ENCODE measurements around the gene KCND2. TPM values are rescaled to one million over a fixed set of nuclear protein-coding genes. Genes with fewer than 3 reads are reported as not detected.

The KCND2 gene
- total and polyA plus RNA-seq, 2 of the 4 experiments (the other 2 are of a cell fraction) = under 0.01 TPM; not detected in 1

DNA sequence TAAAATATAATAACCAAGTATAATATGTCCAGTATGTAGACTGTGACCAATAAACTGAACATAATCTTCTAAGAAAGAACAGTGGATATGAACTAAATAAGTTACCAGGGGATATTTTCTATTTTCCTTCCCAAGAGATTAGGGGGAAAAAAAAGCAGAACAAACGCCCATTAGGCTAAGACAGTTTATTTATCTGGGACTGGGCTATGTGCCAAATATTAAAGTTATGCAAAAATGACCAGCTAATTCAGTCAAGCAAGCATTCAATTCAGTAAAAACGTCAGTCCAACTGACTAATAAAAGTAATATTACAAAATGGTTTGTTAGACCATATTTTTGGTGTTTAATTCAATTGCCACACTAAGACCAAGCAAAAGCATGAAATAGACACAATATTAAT is 462.8 kb downstream of the KCND2 start:
- no peaks in the 10 kb centered on the region for H3K79me1 ChIP-seq (ENCODE audit: low read depth in 1 of 2, low read length in 2 of 2)
- no peak overlapping the region for H3K9ac ChIP-seq (ENCODE audit: low read depth, low read length)
- no peak overlapping the region for H2BK5ac ChIP-seq (ENCODE audit: low read depth, low read length, poor library complexity, severe bottlenecking)
- no peak overlapping the region for H2BK120ac ChIP-seq (ENCODE audit: low read depth, low read length)
- no peak overlapping the region for H3K56ac ChIP-seq (ENCODE audit: extremely low read depth, insufficient read depth, low read length)
- no peak overlapping the region for H2AFZ ChIP-seq (replicated peaks; ENCODE audit: low read length, poor library complexity)
- H3K4me2 ChIP-seq (ENCODE audit: low read depth, low read length) = no peak overlapping the region; the same call in 1 of the 2 replicates
- no peak overlapping the region for H2AK9ac ChIP-seq (replicated peaks; ENCODE audit: low read depth, low read length, poor library complexity)
- ChIA-PET POLR2A (ENCODE audit: unreplicated experiment) (no interaction called here), CTCF (no interaction called here)
- H3K4me1 ChIP-seq (ENCODE audit: control insufficient read depth, insufficient read depth, low read length) = peaks cover 2% of the 10 kb centered on the region; the same call in 1 of the 2 replicates
- H3K14ac ChIP-seq (replicated peaks; ENCODE audit: low read depth, low read length) = no peak overlapping the region
- dilution Hi-C loops (cut with HindIII; ENCODE audit: low sequenced_read_pairs, unreplicated experiment) (no loop called here), intact Hi-C loops (cut with micrococcal nuclease) (no loop called here), in situ Hi-C loops (cut with MboI; ENCODE audit: low sequenced_read_pairs) (no loop called here)
- H4K20me1 ChIP-seq (ENCODE audit: insufficient read depth, low read length) = no peaks in the 10 kb centered on the region
- no peak for TF ChIP-seq MAFK (IDR thresholded peaks at IDR 0.05; ENCODE audit: low read depth, low read length)
- TF ChIP-seq RFX5 (IDR thresholded peaks at IDR 0.05; ENCODE audit: low read depth, low read length) = no peak
- no peak for TF ChIP-seq RCOR1 (IDR thresholded peaks at IDR 0.05; ENCODE audit: insufficient replicate concordance, low read length)
- no peak for TF ChIP-seq SMC3 (IDR thresholded peaks at IDR 0.05; ENCODE audit: low read depth, low read length)
- TF ChIP-seq NFE2L2 (IDR thresholded peaks at IDR 0.05; ENCODE audit: low read depth, low read length) = no peak
- TF ChIP-seq, protein P1, sequence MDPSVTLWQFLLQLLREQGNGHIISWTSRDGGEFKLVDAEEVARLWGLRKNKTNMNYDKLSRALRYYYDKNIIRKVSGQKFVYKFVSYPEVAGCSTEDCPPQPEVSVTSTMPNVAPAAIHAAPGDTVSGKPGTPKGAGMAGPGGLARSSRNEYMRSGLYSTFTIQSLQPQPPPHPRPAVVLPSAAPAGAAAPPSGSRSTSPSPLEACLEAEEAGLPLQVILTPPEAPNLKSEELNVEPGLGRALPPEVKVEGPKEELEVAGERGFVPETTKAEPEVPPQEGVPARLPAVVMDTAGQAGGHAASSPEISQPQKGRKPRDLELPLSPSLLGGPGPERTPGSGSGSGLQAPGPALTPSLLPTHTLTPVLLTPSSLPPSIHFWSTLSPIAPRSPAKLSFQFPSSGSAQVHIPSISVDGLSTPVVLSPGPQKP (IDR thresholded peaks at IDR 0.05; ENCODE audit: borderline replicate concordance, low read depth, low read length) = no peak
- TF ChIP-seq CHD1 (IDR thresholded peaks at IDR 0.05; ENCODE audit: low read depth, low read length) = no peak
- TF ChIP-seq, protein P2, sequence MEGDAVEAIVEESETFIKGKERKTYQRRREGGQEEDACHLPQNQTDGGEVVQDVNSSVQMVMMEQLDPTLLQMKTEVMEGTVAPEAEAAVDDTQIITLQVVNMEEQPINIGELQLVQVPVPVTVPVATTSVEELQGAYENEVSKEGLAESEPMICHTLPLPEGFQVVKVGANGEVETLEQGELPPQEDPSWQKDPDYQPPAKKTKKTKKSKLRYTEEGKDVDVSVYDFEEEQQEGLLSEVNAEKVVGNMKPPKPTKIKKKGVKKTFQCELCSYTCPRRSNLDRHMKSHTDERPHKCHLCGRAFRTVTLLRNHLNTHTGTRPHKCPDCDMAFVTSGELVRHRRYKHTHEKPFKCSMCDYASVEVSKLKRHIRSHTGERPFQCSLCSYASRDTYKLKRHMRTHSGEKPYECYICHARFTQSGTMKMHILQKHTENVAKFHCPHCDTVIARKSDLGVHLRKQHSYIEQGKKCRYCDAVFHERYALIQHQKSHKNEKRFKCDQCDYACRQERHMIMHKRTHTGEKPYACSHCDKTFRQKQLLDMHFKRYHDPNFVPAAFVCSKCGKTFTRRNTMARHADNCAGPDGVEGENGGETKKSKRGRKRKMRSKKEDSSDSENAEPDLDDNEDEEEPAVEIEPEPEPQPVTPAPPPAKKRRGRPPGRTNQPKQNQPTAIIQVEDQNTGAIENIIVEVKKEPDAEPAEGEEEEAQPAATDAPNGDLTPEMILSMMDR (conservative IDR thresholded peaks at IDR 0.05; ENCODE audit: low read depth, low read length) = no peak
- no peak overlapping the region for H3K4me3 ChIP-seq (ENCODE audit: insufficient read depth, low read depth, low read length)
- no peak overlapping the region for H4K5ac ChIP-seq (ENCODE audit: low read depth, low read length)
- H2BK20ac ChIP-seq (ENCODE audit: low read depth, low read length) = no peak overlapping the region
- H3K18ac ChIP-seq (ENCODE audit: low read depth, low read length) = no peak overlapping the region
- H4K91ac ChIP-seq (ENCODE audit: insufficient read depth, low read depth, low read length) = no peak overlapping the region
- DNase-seq = peak; percentile 72
- WGBS, 2 experiments (ENCODE audit: extremely low coverage in 2 of 2, insufficient read length in 1 of 2) = no CpG with 5 or more reads among the region's 2 CpGs
- no peak overlapping the region for H3K23ac ChIP-seq (ENCODE audit: low read depth, low read length)
- no peak overlapping the region for H3K4ac ChIP-seq (ENCODE audit: low read depth, low read length)
- H3K27me3 ChIP-seq (ENCODE audit: control insufficient read depth, insufficient read depth, low read length) = no peaks in the 10 kb centered on the region
- H3K9me1 ChIP-seq (ENCODE audit: insufficient read depth, low read length) = 0 out of 2 replicates have a peak, but pooled peaks cover 2% of the 10 kb centered on the region
- H3K9me3 ChIP-seq (ENCODE audit: control insufficient read depth, insufficient read depth, low read length) = no peaks in the 10 kb centered on the region
- H4K8ac ChIP-seq (ENCODE audit: low read depth in 2 of 2, low read length in 2 of 2) = no peak overlapping the region
- no peak overlapping the region for H3K27ac ChIP-seq (ENCODE audit: insufficient read depth, low read length)
- no peak overlapping the region for H2AK5ac ChIP-seq (ENCODE audit: low read depth, low read length)
- ATAC-seq (ENCODE audit: low read depth) = no peak
- no peaks in the 10 kb centered on the region for H3K36me3 ChIP-seq (ENCODE audit: control insufficient read depth, insufficient read depth, low read length)
- H2BK15ac ChIP-seq (ENCODE audit: low read depth, low read length) = no peak overlapping the region
- no TSS peak for BruUV-seq (replicated peaks)
